ENCODE data around the gene CSTF3.

- TF ChIP-seq POLR2AphosphoS5 (IDR thresholded peaks at IDR 0.05) = no peak
- no peak for TF ChIP-seq CTCF (IDR thresholded peaks at IDR 0.05)
- TF ChIP-seq POLR2A (IDR thresholded peaks at IDR 0.05) = no peak
- no peak for TF ChIP-seq EP300 (IDR thresholded peaks at IDR 0.05)
These were observed 97.1 kb downstream of the CSTF3 start for GRCh38 chr11:33064033-33064825.
